ENCODE data around the gene CHTOP.
"Not testable (repeated sequence)": the region's sequence is repeated elsewhere in the genome, so short reads cannot be mapped to it uniquely, and the experiment has no call there.

CHTOP gene, protein sequence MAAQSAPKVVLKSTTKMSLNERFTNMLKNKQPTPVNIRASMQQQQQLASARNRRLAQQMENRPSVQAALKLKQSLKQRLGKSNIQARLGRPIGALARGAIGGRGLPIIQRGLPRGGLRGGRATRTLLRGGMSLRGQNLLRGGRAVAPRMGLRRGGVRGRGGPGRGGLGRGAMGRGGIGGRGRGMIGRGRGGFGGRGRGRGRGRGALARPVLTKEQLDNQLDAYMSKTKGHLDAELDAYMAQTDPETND

DNA sequence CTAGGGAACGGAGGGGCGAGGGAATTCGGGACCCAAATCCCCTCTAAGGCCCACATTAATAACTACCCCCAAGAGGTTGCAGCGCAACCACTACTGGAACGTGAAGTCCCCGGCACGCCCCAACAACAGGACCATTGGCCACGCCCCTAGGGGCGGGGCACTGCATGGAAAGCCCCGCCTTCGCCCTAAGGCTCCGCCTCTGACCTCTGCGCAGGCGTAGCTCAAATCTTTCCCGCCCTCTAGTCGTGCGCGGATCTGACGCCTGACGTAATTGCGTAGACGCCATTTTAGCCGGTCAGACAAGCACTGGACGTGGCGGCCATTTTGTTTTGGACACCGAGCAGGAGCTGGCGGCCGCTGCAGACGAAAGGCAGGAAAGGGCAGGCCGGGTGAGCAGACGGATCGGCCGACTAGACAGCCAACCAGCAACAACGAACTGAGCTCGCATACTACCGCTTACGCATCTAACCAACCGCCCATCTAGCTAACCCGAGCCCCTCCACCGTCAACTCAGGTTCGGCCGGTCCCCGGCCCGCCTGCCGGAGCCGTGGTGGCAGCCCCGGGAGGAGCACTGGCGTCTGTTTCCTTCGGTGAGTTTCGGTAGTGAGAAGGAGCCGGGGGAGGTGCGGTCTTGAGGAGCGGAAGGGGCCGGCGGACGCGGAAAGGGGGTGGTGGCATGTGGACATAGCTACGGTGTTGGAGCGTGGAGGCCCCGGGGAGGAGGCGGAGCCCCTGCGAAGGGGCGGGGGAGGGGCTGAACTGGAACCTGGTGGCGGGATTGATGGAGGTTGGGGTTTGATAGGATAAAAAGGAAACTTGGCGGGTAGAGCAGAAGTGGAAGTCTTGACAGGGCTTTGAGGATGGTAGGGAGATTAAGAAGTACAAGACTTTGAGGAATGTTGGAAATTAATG is at the start of gene CHTOP:
Gene CHTOP, plus strand, starts transcription at position 313 of the 912 bp plus-strand sequence. CDS start 2,523 bp downstream, outside the sequence.
- H3K27ac ChIP-seq = peak within 1 kb of the TSS; percentile 100
- TF ChIP-seq, protein P1, sequence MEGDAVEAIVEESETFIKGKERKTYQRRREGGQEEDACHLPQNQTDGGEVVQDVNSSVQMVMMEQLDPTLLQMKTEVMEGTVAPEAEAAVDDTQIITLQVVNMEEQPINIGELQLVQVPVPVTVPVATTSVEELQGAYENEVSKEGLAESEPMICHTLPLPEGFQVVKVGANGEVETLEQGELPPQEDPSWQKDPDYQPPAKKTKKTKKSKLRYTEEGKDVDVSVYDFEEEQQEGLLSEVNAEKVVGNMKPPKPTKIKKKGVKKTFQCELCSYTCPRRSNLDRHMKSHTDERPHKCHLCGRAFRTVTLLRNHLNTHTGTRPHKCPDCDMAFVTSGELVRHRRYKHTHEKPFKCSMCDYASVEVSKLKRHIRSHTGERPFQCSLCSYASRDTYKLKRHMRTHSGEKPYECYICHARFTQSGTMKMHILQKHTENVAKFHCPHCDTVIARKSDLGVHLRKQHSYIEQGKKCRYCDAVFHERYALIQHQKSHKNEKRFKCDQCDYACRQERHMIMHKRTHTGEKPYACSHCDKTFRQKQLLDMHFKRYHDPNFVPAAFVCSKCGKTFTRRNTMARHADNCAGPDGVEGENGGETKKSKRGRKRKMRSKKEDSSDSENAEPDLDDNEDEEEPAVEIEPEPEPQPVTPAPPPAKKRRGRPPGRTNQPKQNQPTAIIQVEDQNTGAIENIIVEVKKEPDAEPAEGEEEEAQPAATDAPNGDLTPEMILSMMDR (IDR thresholded peaks at IDR 0.05) = no peak
- no peak for TF ChIP-seq ZFX (IDR thresholded peaks at IDR 0.05; ENCODE audit: borderline replicate concordance)

DNA sequence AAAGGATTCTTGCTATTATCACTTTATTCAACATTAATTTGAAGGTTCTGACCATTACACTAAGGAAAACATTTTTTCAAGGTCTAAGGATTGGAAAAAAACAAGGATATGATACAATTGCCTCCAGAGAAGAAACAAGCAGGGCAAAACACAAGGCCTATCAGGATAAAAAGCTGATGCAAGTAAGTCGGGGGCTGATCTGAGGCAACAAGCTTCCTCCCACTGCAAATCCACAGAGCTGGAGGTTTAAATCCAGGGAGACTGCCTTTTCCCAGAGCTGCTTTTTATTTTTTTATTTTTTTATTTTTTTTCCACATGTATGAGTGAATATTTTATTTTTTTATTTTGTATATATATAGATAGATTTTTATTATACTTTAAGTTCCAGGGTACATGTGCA is 48.9 kb upstream of the CHTOP start:
- no peak for TF ChIP-seq ZFX (IDR thresholded peaks at IDR 0.05; ENCODE audit: borderline replicate concordance)
- TF ChIP-seq, protein P1 (IDR thresholded peaks at IDR 0.05) = no peak
- H3K27ac ChIP-seq = no peak overlapping the region

DNA sequence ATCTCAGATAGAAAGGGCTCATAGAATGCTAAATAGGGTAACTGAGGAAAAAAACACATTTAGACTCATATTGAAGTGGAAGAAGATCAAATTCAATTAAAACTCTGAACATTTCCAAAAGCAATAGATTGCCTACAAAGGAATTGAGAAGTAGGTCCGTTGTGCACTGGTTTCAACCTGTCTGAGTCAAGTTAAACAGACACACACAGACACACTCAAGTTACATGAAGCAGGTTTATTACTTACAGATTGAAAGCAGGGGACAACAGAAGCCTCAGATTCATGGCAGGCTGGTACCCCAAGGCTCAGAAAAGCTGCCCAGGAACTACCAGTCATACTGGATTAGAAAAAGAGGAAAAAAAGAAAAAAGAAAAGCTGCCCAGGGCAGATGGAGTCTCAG is 47.5 kb upstream of the CHTOP start:
- TF ChIP-seq ZFX (IDR thresholded peaks at IDR 0.05; ENCODE audit: borderline replicate concordance) = no peak
- TF ChIP-seq, protein P1 (IDR thresholded peaks at IDR 0.05) = no peak
- no peak overlapping the region for H3K27ac ChIP-seq

DNA sequence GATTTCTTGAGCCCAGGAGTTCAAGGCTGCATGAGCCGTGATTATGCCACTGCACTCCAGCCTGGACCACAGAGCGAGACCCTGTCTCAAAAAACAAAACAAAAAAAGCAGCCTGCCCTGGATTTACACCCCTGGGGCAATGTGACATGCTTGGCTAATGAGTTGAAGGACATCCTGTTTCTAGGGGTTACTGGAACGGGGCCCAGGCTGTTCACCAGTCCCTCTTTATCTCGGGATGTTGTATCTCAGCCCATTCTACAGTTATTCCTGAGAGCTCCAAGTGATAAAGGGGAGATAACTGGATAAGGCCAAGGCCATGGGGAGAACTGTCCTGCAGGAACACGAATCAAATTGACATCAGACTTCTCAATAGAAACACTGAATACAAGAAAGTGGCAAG is 46.6 kb upstream of the CHTOP start:
- no peak overlapping the region for H3K27ac ChIP-seq
- no peak for TF ChIP-seq ZFX (IDR thresholded peaks at IDR 0.05; ENCODE audit: borderline replicate concordance)
- TF ChIP-seq, protein P1 (IDR thresholded peaks at IDR 0.05) = no peak

DNA sequence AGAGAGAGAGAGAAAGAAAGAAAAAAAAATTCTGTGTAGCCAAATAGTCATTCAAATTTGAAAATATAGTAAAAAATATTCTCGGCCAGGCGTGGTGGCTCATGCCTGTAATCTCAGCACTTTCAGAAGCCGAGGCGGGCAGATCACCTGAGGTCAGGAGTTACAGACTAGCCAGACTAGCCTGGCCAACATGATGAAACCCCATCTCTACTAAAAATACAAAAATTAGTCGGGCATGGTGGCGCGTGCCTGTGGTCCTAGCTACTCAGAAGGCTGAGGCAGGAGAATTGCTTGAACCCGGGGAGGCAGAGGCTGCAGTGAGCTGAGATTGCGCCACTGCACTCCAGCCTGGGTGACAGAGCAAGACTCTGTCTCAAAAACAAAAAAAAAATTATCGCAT is 45.8 kb upstream of the CHTOP start:
- not testable (repeated sequence) for H3K27ac ChIP-seq

DNA sequence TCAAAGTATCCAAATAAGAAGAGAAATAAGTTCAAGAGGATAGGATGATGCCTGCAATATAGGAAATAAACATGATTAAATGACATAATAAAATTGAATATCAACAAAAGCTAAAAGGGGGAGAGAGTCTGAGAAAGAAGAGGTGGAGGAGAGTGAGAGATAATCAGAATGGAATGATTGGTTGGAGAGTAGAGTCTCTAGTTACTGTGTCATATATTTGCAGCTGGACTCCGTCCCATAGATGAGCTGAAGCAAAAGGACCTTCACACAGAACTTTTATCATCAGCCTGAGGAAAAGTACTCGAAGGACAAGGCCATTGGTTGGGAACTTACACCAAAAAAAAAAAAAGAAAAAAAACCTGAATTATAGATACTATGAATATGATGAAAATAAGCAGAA is 45.4 kb upstream of the CHTOP start:
- TF ChIP-seq, protein P1 (IDR thresholded peaks at IDR 0.05) = no peak
- no peak for TF ChIP-seq ZFX (IDR thresholded peaks at IDR 0.05; ENCODE audit: borderline replicate concordance)
- no peak overlapping the region for H3K27ac ChIP-seq

DNA sequence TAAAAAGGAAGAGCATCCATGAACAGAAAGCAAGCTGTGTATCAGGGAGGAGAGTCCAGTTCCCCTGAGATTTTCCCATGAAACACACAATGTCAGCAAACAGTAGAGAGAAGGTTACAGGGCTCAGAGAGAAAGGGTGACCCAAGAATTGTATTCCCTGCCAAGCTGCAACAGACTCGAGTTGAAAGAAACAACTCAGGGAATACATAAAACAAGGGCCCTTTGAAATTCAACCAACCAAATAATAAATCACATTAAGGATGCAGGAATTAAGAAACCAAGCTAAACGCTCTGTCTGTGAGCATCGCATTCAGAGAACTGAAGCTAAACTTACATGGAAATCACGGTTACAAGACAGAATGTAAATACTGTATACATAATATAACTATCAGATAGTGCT is 41.1 kb upstream of the CHTOP start:
- TF ChIP-seq ZFX (IDR thresholded peaks at IDR 0.05; ENCODE audit: borderline replicate concordance) = no peak
- TF ChIP-seq, protein P1 (IDR thresholded peaks at IDR 0.05) = no peak
- no peak overlapping the region for H3K27ac ChIP-seq

Data from 22Rv1 (cell line).